GM21723 (cell line): Measurements from ENCODE around the gene SLC6A20.

ENCODE experiments used
- ATAC-seq: cut with Tn5 transposase; IDR thresholded peaks from one replicate; pipeline ENCODE4 v1.9.1; 2021; ENCODE audit warnings: mild to moderate bottlenecking, moderate library complexity; ENCODE audit not compliant: unreplicated experiment

The SLC6A20 gene

DNA sequence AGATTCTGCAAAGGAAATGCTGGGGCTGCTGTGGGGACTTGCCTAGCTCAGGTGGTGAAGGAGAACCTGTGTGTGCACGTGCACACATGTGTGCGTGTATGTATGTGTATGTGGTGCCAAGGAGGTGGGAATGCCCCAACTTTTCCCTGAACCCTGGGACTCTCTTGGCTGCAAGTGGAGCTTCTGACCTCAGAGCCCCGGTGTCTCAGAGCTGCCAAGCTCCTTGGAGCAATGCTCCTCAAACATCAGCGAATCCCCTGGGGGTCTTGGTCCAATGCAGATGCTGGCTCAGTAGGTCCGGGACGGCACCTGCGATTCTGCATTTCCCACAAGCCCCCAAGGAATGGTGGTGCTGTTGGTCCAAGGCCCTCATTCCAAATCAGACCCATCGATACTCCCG lies 5.8 kb upstream of the SLC6A20 start:
- ATAC-seq: no peak

DNA sequence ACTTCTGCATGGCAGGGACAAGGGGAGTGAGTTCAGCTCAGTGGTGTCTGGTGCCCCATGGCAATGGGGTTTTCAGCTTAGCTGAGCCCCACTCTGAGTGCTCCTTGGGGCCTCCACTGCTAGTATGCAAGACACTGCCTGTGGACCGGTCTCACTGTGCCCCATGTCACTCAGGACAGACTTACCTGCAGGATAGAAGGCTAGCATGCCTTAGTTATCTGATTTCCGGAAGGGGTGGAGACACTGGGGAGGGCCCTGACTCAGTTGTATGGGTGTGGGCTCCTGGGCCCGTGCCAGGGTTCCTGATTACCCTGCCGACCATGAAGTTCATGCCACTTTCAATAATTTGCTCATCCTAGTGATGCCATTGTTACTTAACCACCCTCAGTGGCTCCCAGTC lies 4.3 kb upstream of the SLC6A20 start:
- no peak for ATAC-seq

DNA sequence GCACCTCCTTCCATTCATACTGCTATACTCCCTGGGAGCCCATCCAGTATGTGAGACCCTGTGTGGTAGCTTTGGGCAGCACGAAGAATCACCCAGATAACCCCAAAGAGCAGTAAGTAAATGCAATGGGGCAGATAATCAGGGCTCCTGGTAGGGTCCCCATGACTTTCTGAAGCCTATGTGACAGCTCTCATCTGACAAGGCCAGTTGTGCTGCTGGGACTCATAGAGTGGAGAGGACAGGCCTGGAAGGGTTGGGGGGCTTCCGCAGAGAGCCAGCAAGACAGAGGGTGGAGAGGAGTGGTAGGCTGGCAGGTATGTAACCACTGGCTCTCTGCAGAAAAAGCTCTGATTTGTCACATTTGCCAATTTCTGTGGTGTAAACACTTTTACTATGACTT lies 3.2 kb upstream of the SLC6A20 start:
- no peak for ATAC-seq

DNA sequence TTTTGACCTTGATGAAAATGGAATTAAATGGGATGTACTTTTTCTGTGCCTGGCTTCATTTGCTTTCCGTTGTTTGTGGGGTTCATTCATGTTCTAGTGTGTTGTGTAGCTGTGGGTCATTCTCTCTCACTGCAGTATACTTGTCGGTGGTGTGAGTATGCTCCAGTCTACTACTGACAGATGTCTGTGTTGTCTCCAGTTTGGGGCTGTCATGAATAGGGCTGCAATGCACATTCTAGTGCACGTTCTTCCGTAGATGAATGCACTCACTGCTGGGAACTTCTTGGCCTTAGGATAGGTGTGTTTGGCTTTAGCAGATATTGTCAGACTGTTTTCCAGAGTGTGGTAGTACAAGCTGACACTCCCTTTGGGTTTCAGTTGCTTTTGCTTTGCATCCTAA lies 1.7 kb upstream of the SLC6A20 start:
- no peak for ATAC-seq

DNA sequence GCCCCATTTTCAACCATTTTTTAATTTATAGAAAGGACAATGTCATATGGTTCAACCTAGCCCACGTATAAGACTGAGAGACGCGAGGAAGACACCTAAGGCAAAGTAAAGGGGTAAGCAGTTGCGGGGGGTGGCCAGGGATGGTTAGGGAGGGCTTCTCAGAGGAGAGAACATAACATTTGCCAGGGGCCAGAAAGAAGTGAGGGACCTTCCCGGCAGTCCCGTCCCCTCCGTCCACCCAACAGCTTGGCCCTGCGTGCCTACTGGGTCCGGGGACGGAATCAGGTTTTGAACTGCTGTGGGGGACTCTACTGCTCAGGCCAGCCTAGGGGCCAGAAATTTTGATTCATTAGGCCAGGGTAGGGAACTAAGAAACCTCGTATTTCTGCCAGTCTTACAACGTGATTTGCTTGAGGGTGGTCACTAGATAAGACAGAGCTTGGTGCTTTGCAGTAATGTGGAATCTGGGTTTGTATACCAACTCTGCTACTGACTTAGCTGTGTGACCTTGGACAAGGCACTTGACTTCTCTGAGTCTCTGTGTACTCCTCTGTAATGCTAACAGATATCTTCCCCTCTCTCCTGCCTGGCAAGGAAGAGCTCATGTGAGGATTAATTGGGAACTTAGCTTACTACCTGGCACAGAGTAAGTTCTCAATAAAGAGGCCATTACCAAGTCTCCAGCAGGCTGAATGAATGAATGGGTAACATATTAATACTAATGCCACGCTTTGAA lies 734 bp upstream of the SLC6A20 start:
- no peak for ATAC-seq

DNA sequence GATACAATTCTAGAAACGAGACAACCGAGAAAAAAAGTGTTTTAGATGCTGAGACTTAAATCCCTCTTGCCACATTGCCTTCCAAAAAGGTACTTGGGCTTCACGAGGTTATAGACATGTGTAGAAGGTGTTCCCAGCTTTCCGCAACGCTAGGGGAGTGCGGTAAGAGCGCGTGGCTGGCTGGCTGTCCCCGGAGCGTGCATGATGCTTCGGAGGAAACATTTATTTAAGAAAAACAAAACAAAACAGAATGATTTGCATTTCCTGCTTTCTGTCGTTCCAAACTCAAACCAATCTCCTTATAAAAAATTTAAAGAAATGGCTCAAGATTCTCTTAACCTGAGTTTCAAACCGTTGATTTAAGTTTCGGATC lies 841 bp downstream of the SLC6A20 start:
- ATAC-seq: no peak

DNA sequence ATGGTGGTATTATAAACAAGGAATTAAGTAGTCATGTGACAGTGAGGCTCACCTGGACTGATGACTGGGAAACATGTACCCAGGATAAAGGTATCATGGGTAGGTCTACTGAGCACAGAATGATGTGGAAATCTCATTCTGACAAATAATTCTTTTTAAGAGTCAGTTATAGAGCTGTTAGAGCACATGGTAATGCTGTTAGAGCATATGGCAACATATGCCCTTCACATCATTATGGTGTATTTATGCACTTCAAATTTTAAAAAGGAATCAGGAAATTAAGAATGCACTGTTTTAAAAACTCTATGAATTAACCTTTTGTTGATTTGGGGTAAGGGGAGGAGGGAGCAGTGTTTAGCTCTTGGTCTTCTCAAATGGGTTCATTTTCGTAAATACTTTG lies 1.7 kb downstream of the SLC6A20 start:
- no peak for ATAC-seq

DNA sequence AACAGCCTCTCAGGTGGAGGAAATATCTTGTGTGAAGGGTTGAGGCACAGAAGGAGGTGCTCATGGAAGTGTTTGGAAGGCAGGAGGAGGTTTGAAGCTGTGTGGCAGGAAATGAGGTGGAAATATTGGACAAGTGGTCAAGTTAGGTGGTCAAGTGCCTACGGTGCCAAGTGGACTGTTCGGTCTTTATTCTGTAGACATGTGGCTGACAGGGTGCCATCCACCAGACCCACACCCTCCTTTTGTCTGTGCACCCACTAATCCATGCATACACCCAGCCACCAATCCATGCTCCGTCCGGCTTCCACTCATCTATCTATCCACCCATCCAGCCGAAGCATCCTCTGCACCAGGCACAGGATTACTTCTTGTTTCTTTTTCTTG lies 2.2 kb downstream of the SLC6A20 start:
- ATAC-seq: no peak

DNA sequence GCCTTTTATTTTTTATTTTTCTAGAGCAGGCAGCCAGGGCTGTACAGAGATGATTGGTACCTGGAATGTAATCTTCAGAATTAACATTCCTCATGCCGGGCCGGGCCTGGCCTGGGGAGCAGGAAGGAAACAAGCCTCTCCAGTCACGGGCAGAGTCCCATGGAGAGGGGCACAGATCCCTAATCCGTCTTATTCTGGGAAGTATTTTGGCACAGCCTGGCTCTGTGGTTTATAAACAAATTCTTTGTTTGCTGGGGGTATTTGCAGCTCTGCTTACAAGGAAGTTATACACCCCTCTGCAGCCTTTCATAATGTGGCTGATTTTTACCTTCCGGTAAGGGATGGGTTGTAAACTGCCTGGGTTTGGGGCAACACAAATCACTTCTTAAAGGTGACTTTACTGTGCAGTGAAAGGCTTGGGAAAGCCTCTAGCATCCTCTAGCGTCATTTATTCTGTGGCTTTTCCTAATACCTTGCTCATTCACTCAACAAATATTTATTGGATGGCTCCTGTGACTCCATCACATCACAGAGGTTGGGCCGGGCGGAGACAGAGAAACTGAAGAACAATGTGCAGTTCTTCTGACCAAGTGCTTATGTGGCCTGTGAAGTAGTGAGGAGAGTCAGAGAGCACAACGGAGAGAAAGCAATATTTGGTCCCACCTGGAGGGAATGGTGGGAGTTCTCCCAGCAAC lies 2.7 kb downstream of the SLC6A20 start:
- ATAC-seq: no peak

DNA sequence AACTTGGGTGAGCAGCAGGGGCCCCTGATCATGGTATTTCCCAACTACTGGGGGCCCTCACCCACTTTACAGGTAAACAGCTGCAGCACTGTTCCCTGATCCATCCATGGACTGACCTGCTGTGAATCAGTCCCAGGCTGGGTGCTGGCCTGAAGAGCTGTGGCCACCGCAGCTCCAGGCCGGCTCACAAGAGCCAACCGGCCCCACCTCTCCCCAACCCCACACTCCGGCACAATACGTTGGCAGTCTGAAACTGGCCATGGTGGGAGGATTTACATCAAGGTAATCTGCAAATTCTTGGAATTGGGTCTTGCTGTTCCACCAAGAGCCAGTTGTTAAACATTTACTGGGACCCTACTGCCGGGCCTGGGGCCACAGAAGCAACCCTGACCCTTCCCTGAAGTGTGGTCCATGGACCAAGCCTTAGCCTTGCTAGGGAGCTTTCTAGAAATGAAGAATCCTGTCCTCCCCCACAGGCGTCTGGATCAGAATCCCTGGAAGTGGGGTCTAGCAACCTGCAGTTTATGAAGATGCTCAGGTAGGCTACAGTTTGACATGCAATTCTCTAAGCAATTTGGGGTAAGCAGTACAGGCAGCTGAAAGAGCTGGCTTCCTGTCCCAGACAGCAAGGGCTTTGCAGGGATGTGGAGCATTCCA lies 3.7 kb downstream of the SLC6A20 start:
- ATAC-seq: no peak

DNA sequence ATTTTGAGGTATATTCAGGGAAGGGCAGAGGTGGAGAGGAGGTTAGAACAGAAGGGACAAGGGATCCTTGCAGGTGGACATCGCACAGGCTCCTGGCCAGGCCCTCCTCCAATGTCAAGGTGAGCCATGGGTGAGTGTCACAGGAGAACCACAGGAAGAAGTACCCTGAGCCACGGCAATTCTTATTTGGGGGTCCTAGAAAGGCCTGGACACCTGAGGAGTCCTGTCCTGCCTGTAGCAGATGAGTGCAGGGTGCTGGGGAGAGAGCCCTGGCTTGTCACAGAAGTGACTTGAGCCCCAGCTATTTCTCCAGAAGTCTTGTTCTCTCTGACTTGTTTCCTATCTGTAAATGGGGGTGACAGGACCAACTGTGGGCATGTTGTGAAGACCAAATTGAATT lies 4.3 kb downstream of the SLC6A20 start:
- no peak for ATAC-seq

DNA sequence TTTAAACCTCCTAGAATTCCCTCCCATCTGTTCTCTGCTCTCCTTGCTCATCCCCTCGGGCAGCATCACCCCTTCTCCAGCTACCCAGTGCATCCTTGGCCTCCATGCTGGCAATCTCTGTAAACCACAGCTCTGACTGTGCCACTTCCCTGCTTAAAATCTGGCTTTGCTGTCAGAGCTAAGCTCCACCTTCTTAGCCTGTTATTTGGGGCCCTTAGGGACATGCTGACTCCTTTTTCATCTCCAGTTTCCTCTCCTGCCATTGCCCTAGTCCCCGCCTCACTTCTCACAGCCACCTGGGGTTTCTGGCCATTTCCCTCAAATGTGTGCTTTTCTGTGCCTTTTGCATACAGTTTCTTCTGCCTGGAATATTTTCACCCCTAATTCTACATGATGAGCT lies 5.7 kb downstream of the SLC6A20 start:
- ATAC-seq: no peak

DNA sequence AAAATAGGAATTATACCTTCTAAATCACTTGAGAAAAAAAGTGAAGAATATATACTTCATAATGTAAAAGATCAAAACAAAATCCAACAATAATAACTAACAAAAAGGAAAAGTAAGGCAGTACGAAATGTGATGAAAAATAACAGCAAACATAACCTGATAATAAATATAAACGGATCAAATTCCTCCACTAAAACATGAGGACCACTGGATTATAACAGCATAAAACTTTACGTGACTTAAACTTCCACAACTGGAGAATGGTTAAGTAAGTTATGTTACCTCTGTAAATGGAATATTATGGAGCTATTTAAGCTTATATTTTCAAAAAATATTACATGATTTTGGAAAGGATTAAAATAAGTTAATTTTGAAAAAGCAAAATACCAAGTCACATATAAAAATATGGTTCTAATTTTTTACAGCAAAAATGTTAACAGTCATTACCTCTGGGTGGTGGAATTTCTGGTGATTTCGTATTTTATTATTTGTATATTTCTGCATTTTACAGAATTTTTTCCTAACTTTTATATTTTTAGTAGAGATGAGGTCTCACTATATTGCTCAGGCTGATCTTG lies 7.0 kb downstream of the SLC6A20 start:
- no peak for ATAC-seq

DNA sequence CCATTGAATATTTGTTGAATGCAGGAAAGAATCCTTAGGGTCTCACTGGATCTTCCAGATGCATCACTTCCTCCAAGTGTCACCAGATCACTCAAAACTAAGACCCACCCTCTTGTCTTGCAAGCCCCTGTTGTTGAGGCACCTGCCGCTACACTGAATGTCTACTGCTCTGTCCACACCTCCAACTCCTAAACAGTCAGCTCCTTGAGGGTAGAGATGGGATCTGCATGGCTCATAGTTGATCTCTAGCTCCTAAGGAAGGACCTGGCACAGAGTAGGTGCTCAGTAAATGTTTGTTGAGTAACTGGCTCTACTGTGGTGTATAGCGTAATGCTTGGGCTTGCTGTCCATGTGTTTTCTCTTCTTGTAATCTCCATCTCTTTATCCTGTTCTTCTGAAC lies 8.8 kb downstream of the SLC6A20 start:
- no peak for ATAC-seq

DNA sequence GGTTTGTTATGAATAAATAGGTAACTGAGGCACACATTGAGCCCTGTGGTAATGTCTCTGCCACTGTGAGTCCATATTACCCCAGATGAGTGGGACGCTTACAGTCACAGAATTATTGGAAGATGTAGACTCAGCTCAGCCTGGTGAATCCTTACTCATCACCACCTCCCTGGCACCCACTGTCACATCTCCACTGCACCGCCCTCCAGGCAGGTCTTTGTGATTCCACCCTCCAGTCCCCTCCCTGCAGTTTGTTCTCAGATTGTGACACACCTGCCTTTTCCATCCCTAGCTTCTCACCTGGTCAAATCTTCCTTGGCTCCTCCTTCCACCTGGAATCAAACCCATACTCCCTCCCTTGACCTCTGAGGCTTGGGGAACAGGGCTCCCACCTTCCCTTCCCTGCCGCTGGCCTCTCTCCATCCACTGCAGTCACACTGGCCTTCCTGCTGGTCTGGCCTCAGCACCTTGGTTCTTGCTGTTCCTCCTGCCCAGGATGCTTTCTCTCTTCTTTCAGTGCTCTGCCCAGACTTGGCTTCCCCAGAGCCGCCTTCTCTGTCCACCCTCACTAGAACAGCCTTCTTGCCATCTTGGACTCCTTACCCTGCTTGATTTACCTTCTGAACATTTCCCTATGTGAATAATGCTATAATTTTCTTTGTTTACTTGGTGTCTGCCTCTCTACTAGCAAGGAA lies 9.4 kb downstream of the SLC6A20 start:
- ATAC-seq: no peak

DNA sequence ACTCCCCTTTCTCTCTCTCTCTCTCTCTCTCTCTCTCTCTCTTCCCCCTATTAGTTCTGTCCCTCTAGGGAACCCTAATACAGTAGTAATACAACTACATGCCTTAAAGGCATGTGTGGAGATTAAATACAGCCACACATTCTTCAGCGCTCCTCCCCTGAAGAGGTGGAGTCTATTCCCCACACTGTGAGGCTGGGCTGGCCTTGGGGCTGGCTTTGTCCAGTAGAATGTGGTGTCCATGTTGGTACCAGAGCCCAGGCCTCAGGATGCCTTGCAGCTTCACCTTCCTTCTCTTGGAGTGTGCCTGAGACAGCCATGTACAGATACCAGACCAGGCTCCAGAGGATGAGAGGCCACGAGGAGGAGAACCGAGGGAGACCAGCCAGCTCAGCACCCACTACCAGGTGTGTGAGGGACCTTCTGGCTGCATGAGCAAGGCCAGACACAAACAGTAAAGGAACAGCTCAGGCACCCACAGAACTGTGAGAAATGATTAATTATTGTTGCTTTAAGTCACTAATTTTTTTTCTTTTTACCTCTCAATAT lies 10.7 kb downstream of the SLC6A20 start:
- no peak for ATAC-seq

DNA sequence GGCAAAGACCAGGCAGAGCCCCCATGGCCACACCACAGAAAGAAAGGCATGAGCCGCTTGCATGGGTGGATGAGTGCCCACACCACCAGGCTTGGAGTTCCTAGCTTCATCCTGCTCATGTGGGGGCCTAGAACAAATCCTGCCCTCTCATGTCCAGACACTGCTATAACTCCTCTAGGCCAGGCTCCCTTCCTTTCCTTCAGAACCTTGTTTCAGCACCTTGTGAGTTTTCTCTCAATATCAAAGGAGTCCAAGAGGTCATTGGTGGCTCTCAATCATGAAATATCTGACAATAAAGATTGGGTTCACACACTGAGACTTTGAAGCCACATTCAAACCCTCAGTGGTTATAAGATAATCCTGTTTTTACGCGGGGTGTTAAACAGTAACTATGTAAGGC lies 12.7 kb downstream of the SLC6A20 start:
- no peak for ATAC-seq

DNA sequence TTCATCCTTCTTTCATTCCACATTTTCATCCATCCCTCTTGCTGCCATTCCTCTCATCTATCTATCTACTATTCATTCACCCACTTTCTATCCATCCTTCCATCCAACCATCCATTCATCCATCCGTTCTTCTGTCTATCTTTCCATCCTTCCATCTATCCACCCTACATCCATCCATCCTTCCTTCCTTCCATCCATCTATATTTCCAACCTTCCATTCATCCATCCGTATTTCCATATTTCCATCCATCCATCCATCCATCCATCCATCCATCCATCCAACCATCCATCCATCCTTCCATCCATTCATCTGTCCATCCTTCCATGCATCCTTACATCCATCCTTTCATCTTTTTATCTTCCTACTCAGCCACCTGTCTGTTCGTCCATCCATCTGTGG lies 14.0 kb downstream of the SLC6A20 start:
- ATAC-seq: no peak

DNA sequence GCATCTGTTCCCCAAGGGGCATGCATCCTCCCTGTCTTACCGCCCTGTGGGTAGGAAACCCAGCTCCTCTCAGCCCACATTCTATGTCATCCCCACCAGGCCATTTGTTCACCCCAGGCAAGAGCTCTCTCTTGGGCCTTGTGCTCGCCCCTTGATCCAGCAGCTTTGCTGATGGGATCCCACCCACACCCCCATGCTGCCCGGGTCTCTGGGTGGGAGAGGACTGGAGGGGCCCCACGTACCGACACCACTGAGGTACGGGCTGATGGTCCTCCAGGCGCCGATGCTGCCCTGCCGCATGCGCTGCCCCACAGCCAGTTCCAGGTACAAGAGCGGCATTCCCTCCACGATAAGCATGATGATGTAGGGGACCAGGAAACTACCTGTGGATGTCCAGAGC lies 14.5 kb downstream of the SLC6A20 start:
- ATAC-seq: no peak

DNA sequence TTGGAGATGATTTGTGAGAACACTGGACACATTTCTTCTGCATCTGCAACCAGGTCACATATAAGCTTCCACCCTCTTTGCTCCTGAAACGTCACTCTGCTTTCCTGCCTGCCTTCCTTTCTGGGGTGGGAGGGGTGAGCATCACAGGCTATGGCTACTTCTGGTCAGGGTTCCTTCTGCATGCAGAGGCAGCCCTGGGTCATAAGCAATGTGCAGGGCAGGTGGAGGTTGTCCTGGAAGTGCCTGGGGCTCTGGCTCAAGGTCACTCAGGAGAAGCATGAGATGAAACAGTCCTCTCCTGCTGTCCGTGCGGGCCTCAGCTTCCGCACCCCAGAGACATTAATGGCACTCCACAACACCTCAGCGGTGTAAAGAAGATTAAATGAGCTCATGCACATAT lies 15.1 kb downstream of the SLC6A20 start:
- ATAC-seq: no peak
